Left forelimb (tissue), 1 donor: Measurements from ENCODE around the gene CFAP157.
"Not testable (repeated sequence)": the region's sequence is repeated elsewhere in the genome, so short reads cannot be mapped to it uniquely, and the experiment has no call there.

Source experiments
- DNase-seq: peaks from one replicate; pipeline ENCODE4 v3.0.0-alpha.2; 2018; ENCODE audit warnings: low spot score

CFAP157 gene

GRCh38 chr9:127735530-127736185, 28.9 kb downstream of the CFAP157 start:
- no peak for DNase-seq

- DNase-seq: no peak
Measured at GRCh38 chr9:127738666-127739065, 31.9 kb downstream of the CFAP157 start.

- DNase-seq: no peak
Measured at GRCh38 chr9:127739614-127740330, 33.0 kb downstream of the CFAP157 start.

GRCh38 chr9:127741831-127742434, 35.1 kb downstream of the CFAP157 start:
- no peak for DNase-seq

GRCh38 chr9:127742435-127743088, 35.8 kb downstream of the CFAP157 start:
- no peak for DNase-seq

GRCh38 chr9:127744398-127745110, 37.8 kb downstream of the CFAP157 start:
- no peak for DNase-seq

- DNase-seq: no peak
Measured at GRCh38 chr9:127746959-127747569, 40.3 kb downstream of the CFAP157 start.

- DNase-seq: no peak
Measured at GRCh38 chr9:127749090-127749787, 42.5 kb downstream of the CFAP157 start.

GRCh38 chr9:127751269-127752054, 44.7 kb downstream of the CFAP157 start:
- DNase-seq: no peak

- DNase-seq: no peak
Measured at GRCh38 chr9:127753148-127753547, 46.4 kb downstream of the CFAP157 start.

- DNase-seq: no peak
Measured at GRCh38 chr9:127753622-127754021, 46.8 kb downstream of the CFAP157 start.

- no peak for DNase-seq
Measured at GRCh38 chr9:127754099-127755060, 47.6 kb downstream of the CFAP157 start.

- DNase-seq: no peak
Measured at GRCh38 chr9:127755061-127756060, 48.6 kb downstream of the CFAP157 start.

- no peak for DNase-seq
Measured at GRCh38 chr9:127756233-127756632, 49.4 kb downstream of the CFAP157 start.

GRCh38 chr9:127756776-127757175, 50.0 kb downstream of the CFAP157 start:
- DNase-seq: not testable (repeated sequence)

GRCh38 chr9:127758843-127759242, 52.1 kb downstream of the CFAP157 start:
- no peak for DNase-seq

GRCh38 chr9:127761061-127761460, 54.3 kb downstream of the CFAP157 start:
- no peak for DNase-seq

GRCh38 chr9:127761491-127761956, 54.7 kb downstream of the CFAP157 start:
- DNase-seq: no peak
